GM18909 (cell line): ENCODE measurements around the gene TTBK2.

ENCODE experiments used
- ATAC-seq: cut with Tn5 transposase; IDR thresholded peaks from one replicate; pipeline ENCODE4 v1.9.1; 2021; ENCODE audit warnings: mild to moderate bottlenecking; ENCODE audit not compliant: unreplicated experiment, poor library complexity

Gene TTBK2

GRCh38 chr15:42731461-42731860 is 189.1 kb downstream of the TTBK2 start:
- ATAC-seq = no peak

DNA sequence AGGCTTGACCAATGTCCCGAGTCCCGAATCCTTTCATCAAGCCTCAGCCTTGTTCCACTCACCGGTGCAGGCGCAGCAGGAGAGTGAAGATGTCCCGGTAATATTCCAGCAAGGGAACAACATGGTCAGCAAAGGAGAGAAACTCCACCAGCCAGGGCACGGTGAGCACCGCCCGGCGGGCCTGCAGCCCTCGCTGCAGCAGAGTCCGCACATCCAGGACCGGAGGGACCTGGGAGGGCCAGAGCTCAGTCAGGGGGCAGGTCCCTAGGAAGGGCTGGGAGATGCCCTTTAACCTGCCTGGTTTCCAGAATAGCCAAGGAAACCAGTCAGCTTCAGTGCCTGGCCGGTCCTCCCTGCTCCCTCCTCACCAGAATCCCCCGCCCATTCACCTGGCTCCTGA is 190.0 kb downstream of the TTBK2 start:
- ATAC-seq = no peak

DNA sequence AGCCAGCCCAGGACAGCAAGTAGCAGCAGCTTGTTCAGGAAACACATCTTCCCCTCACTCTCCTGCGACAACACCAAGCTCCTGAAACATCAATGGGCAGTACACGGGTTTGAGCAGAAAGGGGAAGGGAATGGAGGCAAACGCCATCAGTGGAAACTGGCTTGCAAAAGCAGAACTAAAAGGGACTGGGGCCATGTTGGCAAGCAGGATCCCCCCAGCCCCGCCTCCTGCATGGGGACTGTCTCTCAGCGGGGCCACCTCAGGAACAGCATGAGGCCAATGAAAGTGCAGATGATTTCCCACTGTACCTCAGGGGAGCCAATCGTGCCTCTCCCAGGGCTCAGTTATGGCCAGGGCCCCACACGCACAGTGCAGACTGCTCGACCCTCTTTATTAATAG is 190.4 kb downstream of the TTBK2 start:
- ATAC-seq = no peak

DNA sequence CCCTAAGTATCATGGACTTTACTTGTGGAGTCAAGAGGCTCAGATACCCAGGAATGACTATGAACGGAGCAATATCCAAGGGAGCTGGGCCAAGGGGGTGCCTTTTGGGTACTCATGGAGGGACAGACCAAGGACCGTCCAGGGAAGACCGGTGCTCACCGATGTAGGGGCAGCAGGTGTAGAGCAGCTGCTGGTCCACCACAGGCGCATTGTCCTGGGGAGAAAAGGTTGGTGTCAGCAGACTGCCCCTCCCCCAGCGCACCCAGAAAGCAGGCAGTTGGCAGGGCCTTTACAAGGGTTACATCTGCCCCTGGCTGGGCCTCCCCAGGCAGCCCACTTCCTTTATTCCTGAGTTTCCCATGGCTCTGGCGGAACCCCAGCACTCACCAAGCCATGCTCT is 191.2 kb downstream of the TTBK2 start:
- ATAC-seq = no peak

- no peak for ATAC-seq
Observed at GRCh38 chr15:42728972-42729371, 191.6 kb downstream of the TTBK2 start.

- ATAC-seq = no peak
Observed at GRCh38 chr15:42728560-42728959, 192.0 kb downstream of the TTBK2 start.

GRCh38 chr15:42727750-42728381 is 192.7 kb downstream of the TTBK2 start:
- no peak for ATAC-seq

DNA sequence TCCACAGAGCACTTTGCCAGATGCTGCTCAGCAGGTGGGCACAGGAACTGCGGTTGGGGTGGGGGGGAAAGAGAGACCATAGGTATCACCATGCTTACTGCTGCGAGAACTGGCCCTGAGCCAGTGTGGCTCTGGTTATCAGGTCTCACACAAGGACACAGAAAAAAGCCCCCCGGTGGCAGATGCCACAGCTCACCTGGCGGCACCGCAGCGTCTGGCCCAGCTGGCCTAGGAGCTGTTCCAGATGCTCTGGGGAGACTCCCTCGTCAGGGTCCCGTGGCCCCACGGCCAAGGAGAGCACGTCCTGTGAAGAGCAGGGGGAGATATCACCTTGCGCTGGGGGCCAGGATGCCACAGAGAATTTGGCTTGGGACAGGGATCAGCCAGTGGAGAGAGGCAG is 194.5 kb downstream of the TTBK2 start:
- ATAC-seq = no peak

DNA sequence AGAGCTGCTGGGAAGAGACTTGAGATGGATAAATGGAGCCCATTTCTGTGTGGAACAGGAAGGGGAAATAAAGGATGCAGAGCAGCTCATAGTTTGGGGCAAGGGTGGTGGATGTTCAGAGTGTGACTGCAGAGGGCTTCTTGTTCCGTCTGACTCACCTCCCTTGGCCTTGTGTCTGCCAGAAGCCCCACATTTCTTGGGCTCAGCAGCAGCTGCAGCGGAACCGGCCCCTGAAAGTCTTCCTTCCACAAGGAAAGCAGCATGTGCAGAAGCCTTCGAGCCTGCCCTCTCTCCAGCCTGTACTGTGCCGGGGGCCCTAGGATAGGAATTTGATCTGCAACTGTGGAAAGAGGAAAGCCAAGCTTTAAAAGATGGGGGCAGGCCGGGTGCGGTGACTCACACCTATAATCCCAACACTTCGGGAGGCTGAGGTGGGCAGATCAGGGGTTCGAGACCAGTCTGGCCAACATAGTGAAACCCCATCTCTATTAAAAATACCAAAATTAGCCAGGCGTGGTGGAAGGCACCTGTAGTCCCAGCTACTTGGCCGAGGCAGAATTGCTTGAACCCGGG is 195.2 kb downstream of the TTBK2 start:
- ATAC-seq = no peak

- ATAC-seq = no peak
Observed at GRCh38 chr15:42724276-42724675, 196.3 kb downstream of the TTBK2 start.

- no peak for ATAC-seq
Observed at GRCh38 chr15:42723068-42723467, 197.5 kb downstream of the TTBK2 start.

GRCh38 chr15:42721916-42722315 is 198.7 kb downstream of the TTBK2 start:
- no peak for ATAC-seq

- no peak for ATAC-seq
Observed at GRCh38 chr15:42721016-42721415, 199.6 kb downstream of the TTBK2 start.

- ATAC-seq = no peak
Observed at GRCh38 chr15:42720071-42720470, 200.5 kb downstream of the TTBK2 start.

GRCh38 chr15:42719043-42719442 is 201.5 kb downstream of the TTBK2 start:
- no peak for ATAC-seq

DNA sequence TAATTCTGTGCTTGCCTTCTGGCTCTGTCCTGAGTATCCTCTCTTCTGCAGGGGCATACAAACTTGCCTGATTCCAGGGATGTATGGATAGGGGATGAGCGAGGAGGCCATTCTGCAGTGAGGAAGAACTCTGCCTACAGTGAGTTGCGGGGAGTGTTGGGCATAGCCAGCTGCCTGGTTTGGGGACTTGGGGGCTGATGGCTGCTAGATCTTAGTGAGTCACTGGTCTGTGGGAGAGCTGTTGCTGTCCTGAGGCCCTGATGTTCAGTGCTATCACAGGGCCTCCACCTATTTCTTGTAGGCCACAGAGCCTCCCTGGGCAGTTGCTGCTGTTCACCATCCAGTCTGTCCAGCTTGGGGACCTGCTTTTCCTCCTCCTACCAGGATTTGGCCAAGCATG is 204.0 kb downstream of the TTBK2 start:
- no peak for ATAC-seq

- no peak for ATAC-seq
Observed at GRCh38 chr15:42716125-42716524, 204.5 kb downstream of the TTBK2 start.

DNA sequence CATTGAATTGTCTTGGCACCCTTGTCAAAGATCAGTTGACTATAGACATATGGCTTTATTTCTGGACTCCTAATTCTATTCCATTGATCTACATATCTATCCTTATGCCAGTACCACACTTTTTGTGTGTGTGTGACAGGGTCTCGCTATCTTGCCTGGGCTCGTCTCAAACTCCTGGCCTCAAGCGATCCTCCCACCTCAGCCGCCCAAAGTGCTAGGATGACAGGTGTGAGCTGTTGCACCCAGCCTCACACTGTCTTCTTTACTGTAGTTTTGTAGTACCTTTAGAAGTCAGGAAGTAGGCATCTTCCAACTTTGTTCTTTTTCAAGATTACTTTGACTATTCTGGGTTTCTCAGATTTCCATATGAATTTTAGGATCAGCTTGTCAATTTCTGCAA is 208.0 kb downstream of the TTBK2 start:
- ATAC-seq = no peak

- no peak for ATAC-seq
Observed at GRCh38 chr15:42711746-42712145, 208.8 kb downstream of the TTBK2 start.

DNA sequence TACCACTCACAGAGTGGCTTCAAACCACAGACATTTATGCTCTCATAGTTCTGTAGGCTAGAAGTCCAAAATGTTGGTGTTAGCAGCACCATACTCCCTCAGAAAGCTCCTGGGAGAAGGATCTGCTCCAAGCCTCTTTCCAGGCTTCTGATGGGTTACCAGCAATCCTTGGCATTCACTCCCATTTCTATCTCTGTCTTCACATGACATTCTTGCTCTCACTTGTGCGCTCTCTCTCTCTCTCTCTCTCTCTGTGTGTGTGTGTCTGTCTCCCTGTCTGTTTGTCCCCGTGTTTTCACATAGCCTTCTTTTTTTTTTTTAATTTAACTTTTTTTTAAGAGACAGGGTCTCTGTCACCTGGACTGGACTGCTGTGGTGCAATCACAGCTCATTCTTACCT is 209.9 kb downstream of the TTBK2 start:
- ATAC-seq = no peak

GRCh38 chr15:42707873-42708544 is 212.6 kb downstream of the TTBK2 start:
- ATAC-seq = no peak

- no peak for ATAC-seq
Observed at GRCh38 chr15:42707068-42707467, 213.5 kb downstream of the TTBK2 start.
